Activated CD4-positive, CD25-positive, alpha-beta regulatory T cell treated with anti-CD3 and anti-CD28 coated beads, Interleukin-2, amount 50 U/mL, for 16 hours (primary cell): ENCODE data around the gene YPEL3.

ENCODE experiments used
- DNase-seq: peaks from one replicate; pipeline ENCODE4 v3.0.0-alpha.2; 2020; ENCODE audit warnings: low read depth, low spot score

YPEL3 gene

DNA sequence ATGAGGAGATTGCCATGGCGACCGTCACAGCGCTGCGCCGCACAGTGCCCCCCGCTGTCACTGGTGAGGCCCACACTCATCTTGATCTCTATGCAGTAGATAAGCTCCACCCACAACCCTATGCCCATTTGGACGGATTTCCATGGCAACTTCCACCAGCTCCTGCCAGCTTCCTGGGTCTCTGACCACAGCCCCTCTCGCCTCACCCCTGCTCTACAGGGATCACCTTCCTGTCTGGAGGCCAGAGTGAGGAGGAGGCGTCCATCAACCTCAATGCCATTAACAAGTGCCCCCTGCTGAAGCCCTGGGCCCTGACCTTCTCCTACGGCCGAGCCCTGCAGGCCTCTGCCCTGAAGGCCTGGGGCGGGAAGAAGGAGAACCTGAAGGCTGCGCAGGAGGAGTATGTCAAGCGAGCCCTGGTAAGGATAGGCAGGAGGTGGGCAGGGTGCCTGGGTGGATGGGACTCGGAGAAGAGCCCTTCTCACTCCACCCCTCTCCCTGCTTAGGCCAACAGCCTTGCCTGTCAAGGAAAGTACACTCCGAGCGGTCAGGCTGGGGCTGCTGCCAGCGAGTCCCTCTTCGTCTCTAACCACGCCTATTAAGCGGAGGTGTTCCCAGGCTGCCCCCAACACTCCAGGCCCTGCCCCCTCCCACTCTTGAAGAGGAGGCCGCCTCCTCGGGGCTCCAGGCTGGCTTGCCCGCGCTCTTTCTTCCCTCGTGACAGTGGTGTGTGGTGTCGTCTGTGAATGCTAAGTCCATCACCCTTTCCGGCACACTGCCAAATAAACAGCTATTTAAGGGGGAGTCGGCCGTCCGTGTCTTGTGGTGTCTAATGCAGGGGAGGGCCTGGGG is 26.2 kb downstream of the YPEL3 start:
- DNase-seq = no peak

DNA sequence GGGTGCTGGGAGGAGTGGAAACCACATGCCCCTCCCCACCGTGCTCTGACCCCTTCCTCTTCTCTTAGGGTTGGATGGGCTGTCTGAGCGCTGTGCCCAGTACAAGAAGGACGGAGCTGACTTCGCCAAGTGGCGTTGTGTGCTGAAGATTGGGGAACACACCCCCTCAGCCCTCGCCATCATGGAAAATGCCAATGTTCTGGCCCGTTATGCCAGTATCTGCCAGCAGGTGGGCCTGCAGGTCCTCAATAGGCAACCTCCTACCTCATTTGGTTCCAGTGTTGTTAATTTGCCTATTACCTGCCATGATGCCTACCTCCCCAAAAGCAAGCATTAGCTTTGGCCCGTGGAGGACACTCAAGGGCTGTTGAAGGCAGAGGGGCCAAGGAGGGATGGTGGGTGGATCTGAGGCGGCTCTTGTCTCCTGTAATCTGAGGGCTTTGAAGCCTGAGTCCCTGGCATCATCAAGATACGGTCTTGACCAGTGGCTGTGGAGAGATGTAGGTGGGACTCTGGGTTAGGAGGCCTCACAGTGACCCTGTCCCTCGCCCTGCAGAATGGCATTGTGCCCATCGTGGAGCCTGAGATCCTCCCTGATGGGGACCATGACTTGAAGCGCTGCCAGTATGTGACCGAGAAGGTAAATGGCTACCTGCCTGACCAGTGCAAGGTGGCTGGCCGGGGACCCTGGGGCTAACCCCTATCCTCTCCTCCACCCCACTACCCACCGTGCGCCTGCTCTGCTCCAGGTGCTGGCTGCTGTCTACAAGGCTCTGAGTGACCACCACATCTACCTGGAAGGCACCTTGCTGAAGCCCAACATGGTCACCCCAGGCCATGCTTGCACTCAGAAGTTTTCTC is 27.0 kb downstream of the YPEL3 start:
- no peak for DNase-seq

DNA sequence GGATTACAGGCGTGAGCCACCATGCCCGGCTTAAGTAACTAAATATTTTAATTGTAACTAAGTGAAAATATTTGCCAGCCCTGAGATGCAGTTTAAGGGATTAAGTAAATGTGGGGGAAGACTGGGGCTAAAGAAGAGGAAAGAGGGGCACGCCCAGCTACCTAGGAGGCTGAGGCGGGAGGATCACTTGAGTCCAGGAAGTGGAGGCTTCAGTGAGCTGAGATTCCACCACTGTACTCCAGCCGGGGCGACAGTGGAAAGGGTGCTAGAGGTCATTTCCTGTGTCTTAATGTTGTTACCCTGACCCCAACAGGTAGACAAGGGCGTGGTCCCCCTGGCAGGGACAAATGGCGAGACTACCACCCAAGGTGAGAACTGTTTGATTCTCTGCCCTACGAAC is 27.7 kb downstream of the YPEL3 start:
- DNase-seq = no peak

- DNase-seq = no peak
Observed at GRCh38 chr16:30067584-30067916, 28.5 kb downstream of the YPEL3 start.

DNA sequence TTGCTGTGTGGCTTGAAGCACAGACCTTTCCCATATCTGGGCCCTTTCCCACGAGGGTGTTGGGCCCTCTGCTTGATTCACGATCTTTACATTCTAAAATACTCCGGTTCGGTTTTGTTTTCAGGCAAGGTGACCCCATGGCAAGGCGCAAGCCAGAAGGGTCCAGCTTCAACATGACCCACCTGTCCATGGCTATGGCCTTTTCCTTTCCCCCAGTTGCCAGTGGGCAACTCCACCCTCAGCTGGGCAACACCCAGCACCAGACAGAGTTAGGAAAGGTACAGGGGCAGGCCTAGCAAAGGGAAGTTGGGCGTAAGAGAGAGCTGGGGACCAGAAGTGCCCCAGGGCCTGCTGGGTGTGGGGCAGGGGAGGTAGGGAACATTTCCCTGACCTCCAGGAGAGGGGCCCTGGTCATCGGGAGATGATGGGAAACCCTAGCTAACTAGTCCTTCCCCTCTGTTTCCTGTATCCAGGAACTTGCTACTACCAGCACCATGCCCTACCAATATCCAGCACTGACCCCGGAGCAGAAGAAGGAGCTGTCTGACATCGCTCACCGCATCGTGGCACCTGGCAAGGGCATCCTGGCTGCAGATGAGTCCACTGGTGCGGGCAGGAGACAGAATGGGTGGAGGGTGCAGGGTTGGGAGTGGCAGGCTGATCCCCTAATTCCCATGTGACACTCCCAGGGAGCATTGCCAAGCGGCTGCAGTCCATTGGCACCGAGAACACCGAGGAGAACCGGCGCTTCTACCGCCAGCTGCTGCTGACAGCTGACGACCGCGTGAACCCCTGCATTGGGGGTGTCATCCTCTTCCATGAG is 29.0 kb downstream of the YPEL3 start:
- no peak for DNase-seq

- DNase-seq = no peak
Observed at GRCh38 chr16:30065943-30066760, 29.9 kb downstream of the YPEL3 start.

DNA sequence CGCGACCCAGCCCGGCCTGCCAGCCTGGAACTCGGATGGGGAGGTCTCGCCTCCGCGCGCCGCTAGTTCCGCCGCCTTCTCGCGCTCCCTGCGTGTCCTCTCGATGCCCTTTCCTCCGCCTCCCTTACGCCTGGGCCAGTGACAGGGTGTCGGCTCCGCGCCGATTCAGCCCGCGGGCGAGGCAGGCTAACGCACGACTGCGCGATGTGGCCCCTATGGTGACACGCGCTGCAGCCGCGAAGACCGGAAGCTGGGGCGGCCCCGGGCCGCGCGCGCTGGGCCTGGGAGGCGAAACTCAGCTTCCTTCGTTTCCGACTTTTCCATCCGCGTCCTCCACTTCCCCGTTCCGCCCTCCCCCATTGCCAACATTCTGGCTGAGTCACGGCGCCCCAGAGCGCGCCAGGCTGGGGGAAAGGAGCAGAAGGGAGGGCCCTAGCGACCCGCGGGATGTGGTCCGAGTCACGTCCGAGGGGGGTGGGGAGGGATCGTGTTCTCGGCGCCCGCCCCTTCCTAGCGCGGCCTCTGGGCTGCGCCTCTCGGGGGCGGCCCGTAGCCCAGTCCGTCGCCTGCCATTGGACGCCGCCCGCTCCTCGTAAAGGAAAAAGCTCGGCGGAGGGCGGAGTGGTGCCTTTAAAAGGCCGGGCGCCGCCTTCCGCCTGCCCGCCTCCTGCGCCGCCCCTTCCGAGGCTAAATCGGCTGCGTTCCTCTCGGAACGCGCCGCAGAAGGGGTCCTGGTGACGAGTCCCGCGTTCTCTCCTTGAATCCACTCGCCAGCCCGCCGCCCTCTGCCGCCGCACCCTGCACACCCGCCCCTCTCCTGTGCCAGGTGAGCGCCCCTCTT is 30.7 kb downstream of the YPEL3 start, which contains the start of gene ALDOA:
Gene ALDOA, plus strand, starts transcription at position 659 of the 841 bp plus-strand sequence. CDS start 1,138 bp downstream, outside the sequence.
- DNase-seq = peak; percentile 89

DNA sequence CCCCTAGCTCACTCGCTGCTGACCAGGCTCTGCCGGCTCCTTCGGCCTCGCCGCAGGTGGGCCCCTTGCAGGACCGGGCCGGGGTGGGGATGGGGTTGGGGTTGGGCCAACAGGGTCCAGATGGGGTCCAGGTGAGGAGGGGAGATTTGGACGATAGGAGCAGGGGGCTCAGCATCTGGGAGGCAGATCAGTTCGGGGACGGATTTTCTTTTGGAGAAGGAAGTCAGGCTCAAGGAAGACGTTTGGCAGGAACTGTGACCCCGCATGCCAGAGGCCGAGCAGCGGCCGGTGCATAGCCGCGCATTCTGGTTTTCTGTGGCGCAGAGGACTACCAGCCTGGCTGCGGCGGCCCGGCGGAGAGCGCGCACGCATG is 31.3 kb downstream of the YPEL3 start:
- no peak for DNase-seq

- DNase-seq = peak; percentile 45
Observed at GRCh38 chr16:30063893-30064728, 31.9 kb downstream of the YPEL3 start.

DNA sequence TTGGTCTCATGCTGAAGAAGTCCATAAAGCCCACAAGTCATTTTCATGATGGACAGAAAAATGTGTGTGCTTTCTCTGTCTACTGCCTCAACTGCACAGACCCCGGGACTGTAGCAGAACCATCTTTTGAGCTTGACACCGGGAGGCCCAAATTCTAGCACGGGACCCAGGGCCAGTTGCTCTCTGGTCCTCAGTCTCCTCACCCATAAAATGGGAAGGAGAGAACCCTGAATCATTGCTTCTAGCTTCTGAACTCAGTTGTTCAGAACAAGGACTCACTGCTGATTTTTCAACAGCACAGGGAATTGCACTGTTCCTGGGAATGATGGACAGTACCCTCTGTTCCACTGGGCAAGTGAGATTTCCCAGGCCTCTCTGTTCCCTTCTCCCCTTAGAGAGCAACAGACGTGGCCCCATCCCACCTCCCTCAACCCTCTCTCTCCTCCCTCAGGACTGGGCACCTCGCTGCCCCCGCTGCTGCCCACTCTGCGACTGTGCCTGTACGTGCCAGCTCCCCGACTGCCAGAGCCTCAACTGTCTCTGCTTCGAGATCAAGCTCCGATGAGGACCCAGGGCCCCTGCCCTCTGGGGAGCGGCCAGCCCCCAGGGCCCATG is 32.6 kb downstream of the YPEL3 start:
- DNase-seq = no peak

DNA sequence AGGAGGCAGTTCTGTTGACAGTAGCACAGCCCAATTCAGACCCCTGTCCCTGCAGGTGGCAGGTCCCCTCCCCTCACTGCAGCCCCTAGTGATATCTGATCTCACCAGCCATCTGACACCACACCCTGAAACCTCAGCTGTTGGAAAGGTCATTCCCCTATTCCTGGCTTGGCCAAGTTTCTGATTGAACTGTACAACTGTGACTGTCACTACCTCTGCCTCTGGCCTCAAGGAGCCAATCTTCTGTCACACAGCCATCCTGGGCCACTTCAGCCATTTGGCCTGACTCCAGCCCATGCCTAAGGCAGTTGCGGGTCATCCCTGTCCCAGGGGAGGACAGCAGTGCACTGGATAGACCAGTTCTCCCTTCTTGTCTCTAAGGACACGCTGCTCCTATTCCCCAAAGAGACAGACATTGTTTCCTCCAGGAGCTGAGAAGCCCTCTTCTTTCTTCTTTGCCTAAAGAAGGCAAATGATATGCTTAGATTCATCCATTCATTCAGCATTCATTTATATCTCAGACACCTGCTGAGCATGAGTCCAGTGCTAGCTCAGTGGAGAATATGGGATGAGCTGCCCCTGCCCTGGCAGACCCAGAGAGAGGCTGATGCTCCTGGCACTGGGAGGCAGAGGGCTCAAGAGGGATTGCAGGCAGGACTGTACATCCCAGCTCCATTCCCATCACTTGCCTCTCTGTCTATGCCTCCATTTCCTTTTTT is 35.0 kb downstream of the YPEL3 start:
- DNase-seq = no peak

DNA sequence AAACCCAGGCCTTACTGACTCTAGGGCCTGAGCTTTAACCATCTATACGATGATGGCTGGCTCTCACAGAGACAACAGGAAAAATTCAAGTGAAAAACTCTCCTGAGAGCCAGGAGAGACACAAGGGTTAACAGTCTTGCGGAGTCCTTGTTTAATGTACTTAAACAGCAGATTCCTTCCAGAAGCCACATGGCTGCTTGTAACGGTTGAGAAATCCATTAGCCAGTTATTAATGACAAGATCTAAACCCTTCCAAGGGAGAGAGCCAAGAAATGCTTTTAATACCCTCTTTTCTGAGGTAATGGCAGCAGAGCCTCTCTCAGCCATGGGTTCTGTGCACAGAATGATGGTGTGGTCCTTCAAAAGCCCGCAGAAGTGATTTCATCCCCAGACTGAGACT is 35.7 kb downstream of the YPEL3 start:
- no peak for DNase-seq

- DNase-seq = no peak
Observed at GRCh38 chr16:30054959-30055553, 41.0 kb downstream of the YPEL3 start.

GRCh38 chr16:30054451-30054850 is 41.6 kb downstream of the YPEL3 start:
- DNase-seq = no peak

GRCh38 chr16:30053376-30054015 is 42.5 kb downstream of the YPEL3 start:
- DNase-seq = no peak

- peak; percentile 81 for DNase-seq
Observed at GRCh38 chr16:30052671-30053372, 43.2 kb downstream of the YPEL3 start.

GRCh38 chr16:30051518-30051917 is 44.5 kb downstream of the YPEL3 start:
- no peak for DNase-seq
